Measurements from ENCODE around the gene ZFP3.
"Not testable (repeated sequence)": the region's sequence is repeated elsewhere in the genome, so short reads cannot be mapped to it uniquely, and the experiment has no call there.

The ZFP3 gene

GRCh38 chr17:5111402-5112204 is 33.3 kb downstream of the ZFP3 start, which contains the start of gene ZNF232:
TSS of gene ZNF232 (minus strand) at chr17:5111878. CDS start at chr17:5111822, 56 bp downstream.
- Histone ChIP-seq H3K36me3 (ENCODE audit: control insufficient read depth in 1 of 2, insufficient read depth in 2 of 2, low read length in 2 of 2) (peaks cover 10 to 22% of the 10 kb centered on the region in 2 donors), H3K27me3 (ENCODE audit: control insufficient read depth in 1 of 2, insufficient read depth in 2 of 2, low read length in 2 of 2) (peaks cover 2 to 12% of the 10 kb centered on the region in 2 donors), H3K4me1 (ENCODE audit: control insufficient read depth in 1 of 2, insufficient read depth in 2 of 2, low read length in 2 of 2) (peaks cover 8 to 11% of the 10 kb centered on the region in 2 donors), H3K9me3 (ENCODE audit: control insufficient read depth in 1 of 2, low read length in 2 of 2) (peaks cover 0 to 4% of the 10 kb centered on the region in 2 donors), H3K9ac (ENCODE audit: low read depth in 1 of 2, low read length in 2 of 2) (peak within 1 kb of the TSS; percentile 81 to 94), H3K27ac (ENCODE audit: low read depth, low read length) (peak within 1 kb of the TSS; percentile 73), H3K4me3 (ENCODE audit: low read depth in 1 of 2, low read length in 2 of 2) (peak within 1 kb of the TSS; percentile 94 to 97)

- Histone ChIP-seq H3K4me1 (ENCODE audit: control insufficient read depth in 1 of 2, insufficient read depth in 2 of 2, low read length in 2 of 2) (peaks cover 3 to 7% of the 10 kb centered on the region in 2 donors), H3K4me3 (ENCODE audit: low read depth in 1 of 2, low read length in 2 of 2) (no peak within 1 kb of the TSS), H3K9ac (ENCODE audit: low read depth in 1 of 2, low read length in 2 of 2) (no peak within 1 kb of the TSS), H3K9me3 (ENCODE audit: control insufficient read depth in 1 of 2, low read length in 2 of 2) (no peaks in the 10 kb centered on the region), H3K27ac (ENCODE audit: low read depth, low read length) (no peak within 1 kb of the TSS), H3K36me3 (ENCODE audit: control insufficient read depth in 1 of 2, insufficient read depth in 2 of 2, low read length in 2 of 2) (no peaks in the 10 kb centered on the region), H3K27me3 (ENCODE audit: control insufficient read depth in 1 of 2, insufficient read depth in 2 of 2, low read length in 2 of 2) (peaks cover 8 to 12% of the 10 kb centered on the region in 2 donors)
These were observed 37.7 kb downstream of the ZFP3 start, which contains the start of gene USP6 for GRCh38 chr17:5115673-5116651. TSS of gene USP6 (plus strand) at chr17:5116032. CDS start at chr17:5130368, 14,336 bp downstream.

- Histone ChIP-seq H3K36me3 (ENCODE audit: control insufficient read depth in 1 of 2, insufficient read depth in 2 of 2, low read length in 2 of 2) (no peaks in the 10 kb centered on the region), H3K9me3 (ENCODE audit: control insufficient read depth in 1 of 2, low read length in 2 of 2) (no peaks in the 10 kb centered on the region), H3K9ac (ENCODE audit: low read depth in 1 of 2, low read length in 2 of 2) (no peak overlapping the region), H3K27me3 (ENCODE audit: control insufficient read depth in 1 of 2, insufficient read depth in 2 of 2, low read length in 2 of 2) (peaks cover 11 to 12% of the 10 kb centered on the region in 2 donors), H3K4me3 (ENCODE audit: low read depth in 1 of 2, low read length in 2 of 2) (no peak overlapping the region), H3K4me1 (ENCODE audit: control insufficient read depth in 1 of 2, insufficient read depth in 2 of 2, low read length in 2 of 2) (peaks cover 0 to 3% of the 10 kb centered on the region in 2 donors), H3K27ac (ENCODE audit: low read depth, low read length) (no peak overlapping the region)
These were observed 40.0 kb downstream of the ZFP3 start for GRCh38 chr17:5118219-5118618.

- no peak overlapping the region for H3K27ac ChIP-seq (ENCODE audit: low read depth, low read length)
- H3K9ac ChIP-seq (ENCODE audit: low read depth in 1 of 2, low read length in 2 of 2), result no peak overlapping the region
These were observed 41.8 kb downstream of the ZFP3 start for GRCh38 chr17:5120036-5120435.

GRCh38 chr17:5120436-5121185 is 42.3 kb downstream of the ZFP3 start:
- not testable (repeated sequence) for H3K9ac ChIP-seq (ENCODE audit: low read depth in 1 of 2, low read length in 2 of 2); H3K27ac ChIP-seq (ENCODE audit: low read depth, low read length); H3K4me1 ChIP-seq (ENCODE audit: control insufficient read depth in 1 of 2, insufficient read depth in 2 of 2, low read length in 2 of 2); H3K9me3 ChIP-seq (ENCODE audit: control insufficient read depth in 1 of 2, low read length in 2 of 2); H3K36me3 ChIP-seq (ENCODE audit: control insufficient read depth in 1 of 2, insufficient read depth in 2 of 2, low read length in 2 of 2); H3K4me3 ChIP-seq (ENCODE audit: low read depth in 1 of 2, low read length in 2 of 2)
- peaks cover 10 to 18% of the 10 kb centered on the region in 2 donors for H3K27me3 ChIP-seq (ENCODE audit: control insufficient read depth in 1 of 2, insufficient read depth in 2 of 2, low read length in 2 of 2)

More at GRCh38 chr17:5120036-5120435, 41.8 kb downstream of the ZFP3 start:
- H3K36me3 ChIP-seq (ENCODE audit: control insufficient read depth in 1 of 2, insufficient read depth in 2 of 2, low read length in 2 of 2), result no peaks in the 10 kb centered on the region
- peaks cover 12 to 18% of the 10 kb centered on the region in 2 donors for H3K27me3 ChIP-seq (ENCODE audit: control insufficient read depth in 1 of 2, insufficient read depth in 2 of 2, low read length in 2 of 2)
- no peaks in the 10 kb centered on the region for H3K9me3 ChIP-seq (ENCODE audit: control insufficient read depth in 1 of 2, low read length in 2 of 2)
- peaks cover 0 to 3% of the 10 kb centered on the region in 2 donors for H3K4me1 ChIP-seq (ENCODE audit: control insufficient read depth in 1 of 2, insufficient read depth in 2 of 2, low read length in 2 of 2)
- no peak overlapping the region for H3K4me3 ChIP-seq (ENCODE audit: low read depth in 1 of 2, low read length in 2 of 2)

GRCh38 chr17:5121186-5121841 is 43.0 kb downstream of the ZFP3 start:
- Histone ChIP-seq H3K27me3 (ENCODE audit: control insufficient read depth in 1 of 2, insufficient read depth in 2 of 2, low read length in 2 of 2) (peaks cover 3 to 18% of the 10 kb centered on the region in 2 donors), H3K9me3 (ENCODE audit: control insufficient read depth in 1 of 2, low read length in 2 of 2) (no peaks in the 10 kb centered on the region), H3K4me1 (ENCODE audit: control insufficient read depth in 1 of 2, insufficient read depth in 2 of 2, low read length in 2 of 2) (peaks cover 0 to 3% of the 10 kb centered on the region in 2 donors), H3K9ac (ENCODE audit: low read depth in 1 of 2, low read length in 2 of 2) (no peak overlapping the region), H3K4me3 (ENCODE audit: low read depth in 1 of 2, low read length in 2 of 2) (no peak overlapping the region), H3K36me3 (ENCODE audit: control insufficient read depth in 1 of 2, insufficient read depth in 2 of 2, low read length in 2 of 2) (no peaks in the 10 kb centered on the region), H3K27ac (ENCODE audit: low read depth, low read length) (no peak overlapping the region)

GRCh38 chr17:5122056-5122455 is 43.8 kb downstream of the ZFP3 start:
- H3K9me3 ChIP-seq (ENCODE audit: control insufficient read depth in 1 of 2, low read length in 2 of 2); H3K36me3 ChIP-seq (ENCODE audit: control insufficient read depth in 1 of 2, insufficient read depth in 2 of 2, low read length in 2 of 2); H3K9ac ChIP-seq (ENCODE audit: low read depth in 1 of 2, low read length in 2 of 2); H3K4me1 ChIP-seq (ENCODE audit: control insufficient read depth in 1 of 2, insufficient read depth in 2 of 2, low read length in 2 of 2); H3K27ac ChIP-seq (ENCODE audit: low read depth, low read length): not testable (repeated sequence)
- H3K4me3 ChIP-seq (ENCODE audit: low read depth in 1 of 2, low read length in 2 of 2), result peak overlapping the region in 1 of 2 donors; percentile 55
- peaks cover 0 to 13% of the 10 kb centered on the region in 2 donors for H3K27me3 ChIP-seq (ENCODE audit: control insufficient read depth in 1 of 2, insufficient read depth in 2 of 2, low read length in 2 of 2)

GRCh38 chr17:5122586-5123342 is 44.5 kb downstream of the ZFP3 start:
- Histone ChIP-seq H3K4me3 (ENCODE audit: low read depth in 1 of 2, low read length in 2 of 2) (peak overlapping the region; percentile 55 to 63), H3K4me1 (ENCODE audit: control insufficient read depth in 1 of 2, insufficient read depth in 2 of 2, low read length in 2 of 2) (peaks cover 0 to 3% of the 10 kb centered on the region in 2 donors), H3K27ac (ENCODE audit: low read depth, low read length) (no peak overlapping the region), H3K9me3 (ENCODE audit: control insufficient read depth in 1 of 2, low read length in 2 of 2) (no peaks in the 10 kb centered on the region), H3K9ac (ENCODE audit: low read depth in 1 of 2, low read length in 2 of 2) (no peak overlapping the region), H3K27me3 (ENCODE audit: control insufficient read depth in 1 of 2, insufficient read depth in 2 of 2, low read length in 2 of 2) (peaks cover 0 to 13% of the 10 kb centered on the region in 2 donors), H3K36me3 (ENCODE audit: control insufficient read depth in 1 of 2, insufficient read depth in 2 of 2, low read length in 2 of 2) (no peaks in the 10 kb centered on the region)

Measured in duodenal mucosa (tissue), 2 donors.